Panc1 (cell line): ENCODE results near the gene EHD3.

ENCODE experiments used
- POLR2AphosphoS5 ChIP-seq: IDR thresholded peaks from 2 replicates; pipeline ENCODE4 v1.6.1; 2012; ENCODE audit warnings: mild to moderate bottlenecking, low read depth, low read length, moderate library complexity
- SIN3A ChIP-seq: IDR thresholded peaks from 2 replicates; pipeline ENCODE4 v1.6.1; 2012; ENCODE audit warnings: low read depth, mild to moderate bottlenecking, low read length, moderate library complexity, borderline replicate concordance; ENCODE audit not compliant: insufficient read depth
- TCF7L2 ChIP-seq: IDR thresholded peaks from 2 replicates; pipeline ENCODE4 v1.6.1; 2011; ENCODE audit warnings: mild to moderate bottlenecking, low read depth, low read length, inconsistent platforms
- TF ChIP-seq, protein P1 (sequence below), 2 experiments: IDR thresholded peaks; 2 replicates each; pipeline ENCODE4 v1.6.1; 2011 to 2012; ENCODE audit warnings: low read depth in 2 of 2, control low read depth in 1 of 2, low read length in 1 of 2, mild to moderate bottlenecking in 1 of 2, moderate library complexity in 1 of 2; ENCODE audit not compliant: insufficient read depth in 1 of 2
- TF ChIP-seq, protein P2 (sequence below): fragments of 450-650 bp; IDR thresholded peaks from 2 replicates; pipeline ENCODE4 v1.5.1; 2017; ENCODE audit warnings: mild to moderate bottlenecking

DNA sequence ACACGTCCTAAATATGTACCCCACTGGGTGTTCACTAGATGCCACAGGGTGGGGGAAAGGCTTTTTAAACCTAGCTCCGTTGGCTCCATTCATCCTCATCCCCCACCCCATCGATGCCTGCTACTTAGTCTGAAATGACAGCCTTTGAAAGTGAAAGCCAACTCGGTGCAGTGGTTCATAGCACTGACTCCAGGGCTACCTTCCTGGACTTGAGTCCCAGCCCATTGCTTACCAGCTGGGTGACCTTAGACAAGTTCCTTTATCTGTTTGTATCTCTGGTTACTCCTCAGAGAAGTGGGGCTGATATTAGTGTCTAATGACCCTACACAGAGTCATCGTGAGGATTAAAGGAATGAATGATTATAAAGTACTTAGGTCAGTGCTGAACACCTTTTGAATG lies 24.4 kb downstream of the EHD3 start:
- TF ChIP-seq, protein P1, sequence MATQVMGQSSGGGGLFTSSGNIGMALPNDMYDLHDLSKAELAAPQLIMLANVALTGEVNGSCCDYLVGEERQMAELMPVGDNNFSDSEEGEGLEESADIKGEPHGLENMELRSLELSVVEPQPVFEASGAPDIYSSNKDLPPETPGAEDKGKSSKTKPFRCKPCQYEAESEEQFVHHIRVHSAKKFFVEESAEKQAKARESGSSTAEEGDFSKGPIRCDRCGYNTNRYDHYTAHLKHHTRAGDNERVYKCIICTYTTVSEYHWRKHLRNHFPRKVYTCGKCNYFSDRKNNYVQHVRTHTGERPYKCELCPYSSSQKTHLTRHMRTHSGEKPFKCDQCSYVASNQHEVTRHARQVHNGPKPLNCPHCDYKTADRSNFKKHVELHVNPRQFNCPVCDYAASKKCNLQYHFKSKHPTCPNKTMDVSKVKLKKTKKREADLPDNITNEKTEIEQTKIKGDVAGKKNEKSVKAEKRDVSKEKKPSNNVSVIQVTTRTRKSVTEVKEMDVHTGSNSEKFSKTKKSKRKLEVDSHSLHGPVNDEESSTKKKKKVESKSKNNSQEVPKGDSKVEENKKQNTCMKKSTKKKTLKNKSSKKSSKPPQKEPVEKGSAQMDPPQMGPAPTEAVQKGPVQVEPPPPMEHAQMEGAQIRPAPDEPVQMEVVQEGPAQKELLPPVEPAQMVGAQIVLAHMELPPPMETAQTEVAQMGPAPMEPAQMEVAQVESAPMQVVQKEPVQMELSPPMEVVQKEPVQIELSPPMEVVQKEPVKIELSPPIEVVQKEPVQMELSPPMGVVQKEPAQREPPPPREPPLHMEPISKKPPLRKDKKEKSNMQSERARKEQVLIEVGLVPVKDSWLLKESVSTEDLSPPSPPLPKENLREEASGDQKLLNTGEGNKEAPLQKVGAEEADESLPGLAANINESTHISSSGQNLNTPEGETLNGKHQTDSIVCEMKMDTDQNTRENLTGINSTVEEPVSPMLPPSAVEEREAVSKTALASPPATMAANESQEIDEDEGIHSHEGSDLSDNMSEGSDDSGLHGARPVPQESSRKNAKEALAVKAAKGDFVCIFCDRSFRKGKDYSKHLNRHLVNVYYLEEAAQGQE (IDR thresholded peaks at IDR 0.05; ENCODE audit: insufficient read depth in 1 of 2, low read depth in 2 of 2, low read length in 1 of 2), result no peak
- TF ChIP-seq, protein P2, sequence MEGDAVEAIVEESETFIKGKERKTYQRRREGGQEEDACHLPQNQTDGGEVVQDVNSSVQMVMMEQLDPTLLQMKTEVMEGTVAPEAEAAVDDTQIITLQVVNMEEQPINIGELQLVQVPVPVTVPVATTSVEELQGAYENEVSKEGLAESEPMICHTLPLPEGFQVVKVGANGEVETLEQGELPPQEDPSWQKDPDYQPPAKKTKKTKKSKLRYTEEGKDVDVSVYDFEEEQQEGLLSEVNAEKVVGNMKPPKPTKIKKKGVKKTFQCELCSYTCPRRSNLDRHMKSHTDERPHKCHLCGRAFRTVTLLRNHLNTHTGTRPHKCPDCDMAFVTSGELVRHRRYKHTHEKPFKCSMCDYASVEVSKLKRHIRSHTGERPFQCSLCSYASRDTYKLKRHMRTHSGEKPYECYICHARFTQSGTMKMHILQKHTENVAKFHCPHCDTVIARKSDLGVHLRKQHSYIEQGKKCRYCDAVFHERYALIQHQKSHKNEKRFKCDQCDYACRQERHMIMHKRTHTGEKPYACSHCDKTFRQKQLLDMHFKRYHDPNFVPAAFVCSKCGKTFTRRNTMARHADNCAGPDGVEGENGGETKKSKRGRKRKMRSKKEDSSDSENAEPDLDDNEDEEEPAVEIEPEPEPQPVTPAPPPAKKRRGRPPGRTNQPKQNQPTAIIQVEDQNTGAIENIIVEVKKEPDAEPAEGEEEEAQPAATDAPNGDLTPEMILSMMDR, result no peak
- TF ChIP-seq TCF7L2, result no peak
- no peak for TF ChIP-seq POLR2AphosphoS5
- no peak for TF ChIP-seq SIN3A
